A673 (cell line): ENCODE data around the gene SPAG16. TPM values are rescaled to one million over a fixed set of nuclear protein-coding genes. Genes with fewer than 3 reads are reported as not detected.

ENCODE experiments used
- BruUV-seq: library from RNA; stranded (reverse); fragments of 400-500 nt; replicated peaks from 2 replicates; lab custom pipeline; 2021; lab: Mats Ljungman, UMichigan
- CTCF ChIA-PET: fragments of 300-600 bp; sonication (Branson Sonifier 250); formaldehyde crosslinking; loops from one replicate; lab custom pipeline; 2022; ENCODE audit warnings: antibody characterized with exemption; lab: Charles Lee
- POLR2A ChIA-PET: fragments of 300-600 bp; sonication (Branson Sonifier 250); formaldehyde crosslinking; loops from one replicate; lab custom pipeline; 2022; ENCODE audit warnings: antibody characterized with exemption; ENCODE audit not compliant: low non-redundant PET; lab: Charles Lee
- DNase-seq: peaks from one replicate; pipeline ENCODE4 v3.0.0-alpha.2; 2015; ENCODE audit warnings: low spot score
- H3K27ac ChIP-seq: fragments of 200-600 bp; sonication (generic); 2 replicates; pipeline ENCODE4 v1.5.1; 2016; ENCODE audit warnings: mixed run types, low read depth, mild to moderate bottlenecking, mixed read lengths, antibody characterized with exemption, low read length; ENCODE audit not compliant: poor library complexity, severe bottlenecking
- H3K27me3 ChIP-seq: fragments of 200-600 bp; sonication (generic); replicated peaks from 2 replicates; pipeline ENCODE4 v1.6.1; 2017; ENCODE audit warnings: mixed run types, low read depth, mild to moderate bottlenecking, mixed read lengths, antibody characterized with exemption, low read length; ENCODE audit not compliant: insufficient read depth, poor library complexity
- H3K36me3 ChIP-seq: fragments of 200-600 bp; sonication (generic); 2 replicates; pipeline ENCODE4 v1.6.1; 2016; ENCODE audit warnings: mixed run types, mild to moderate bottlenecking, mixed read lengths, antibody characterized with exemption, low read length; ENCODE audit not compliant: insufficient read depth, poor library complexity, severe bottlenecking
- H3K4me1 ChIP-seq: fragments of 200-600 bp; sonication (generic); 2 replicates; pipeline ENCODE4 v1.6.1; 2017; ENCODE audit warnings: mixed run types, mild to moderate bottlenecking, mixed read lengths, antibody characterized with exemption, low read length; ENCODE audit not compliant: insufficient read depth, poor library complexity, severe bottlenecking
- H3K4me3 ChIP-seq: fragments of 200-600 bp; sonication (generic); 2 replicates; pipeline ENCODE4 v1.5.1; 2016; ENCODE audit warnings: low read depth, mixed run types, mild to moderate bottlenecking, mixed read lengths, low read length; ENCODE audit not compliant: poor library complexity, severe bottlenecking
- H3K9me3 ChIP-seq: fragments of 200-600 bp; sonication (generic); 2 replicates; pipeline ENCODE4 v1.6.1; 2016; ENCODE audit warnings: mixed run types, low read depth, mild to moderate bottlenecking, mixed read lengths, antibody characterized with exemption, low read length; ENCODE audit not compliant: poor library complexity, severe bottlenecking
- EZH2 ChIP-seq: fragments of 200-600 bp; sonication (generic); IDR thresholded peaks from 2 replicates; pipeline ENCODE4 v1.6.1; 2017; ENCODE audit warnings: borderline replicate concordance, low read depth, mild to moderate bottlenecking, mixed read lengths, antibody characterized with exemption, low read length; ENCODE audit not compliant: poor library complexity, severe bottlenecking
- intact Hi-C: fragments of 100-400 bp; cut with micrococcal nuclease; formaldehyde crosslinking; loops from one replicate; pipeline ENCODE4 v1.10.0; 2022; ENCODE audit not compliant: unreplicated experiment
- total RNA-seq: library from RNA; stranded (reverse); gene quantifications from 2 replicates; pipeline ENCODE4 v1.2.3, GENCODE V29; 2021
- TF ChIP-seq, protein P1 (sequence below): fragments of 300-800, 200-600 bp; sonication (generic); conservative IDR thresholded peaks from 2 replicates; pipeline ENCODE4 v1.5.1; 2017; ENCODE audit warnings: low read depth, mild to moderate bottlenecking, antibody characterized with exemption, low read length, moderate library complexity, mixed read lengths

Gene SPAG16
- total RNA-seq, 1 experiment from 2014 or later = 13.1 TPM

DNA sequence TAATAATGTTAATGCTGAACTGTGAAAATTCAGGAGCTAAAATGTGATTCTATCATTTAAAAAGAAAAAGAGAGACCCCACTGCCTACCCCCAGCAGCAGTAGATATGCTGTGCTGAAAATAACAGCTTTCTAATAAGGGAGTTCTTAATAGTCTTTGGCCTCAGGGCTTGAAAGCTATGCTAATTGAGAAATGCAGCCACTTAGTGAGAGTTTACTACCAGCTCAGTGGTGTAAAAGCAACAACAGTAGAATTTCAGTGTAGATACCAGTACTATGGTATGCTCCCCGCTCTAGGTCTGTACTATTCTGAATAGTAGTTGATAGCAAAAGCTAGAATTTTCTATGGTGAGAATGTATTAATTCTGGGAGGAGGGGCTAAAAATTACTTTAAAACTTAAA lies 823.5 kb downstream of the SPAG16 start:
- H3K9me3 ChIP-seq = no peaks in the 10 kb centered on the region
- ChIA-PET POLR2A (no interaction called here), CTCF (no interaction called here)
- no peaks in the 10 kb centered on the region for H3K27me3 ChIP-seq
- H3K36me3 ChIP-seq = no peaks in the 10 kb centered on the region
- H3K27ac ChIP-seq = no peak overlapping the region
- no peaks in the 10 kb centered on the region for H3K4me1 ChIP-seq
- intact Hi-C loops = no loop called here
- no peak for DNase-seq
- TF ChIP-seq, protein P1, sequence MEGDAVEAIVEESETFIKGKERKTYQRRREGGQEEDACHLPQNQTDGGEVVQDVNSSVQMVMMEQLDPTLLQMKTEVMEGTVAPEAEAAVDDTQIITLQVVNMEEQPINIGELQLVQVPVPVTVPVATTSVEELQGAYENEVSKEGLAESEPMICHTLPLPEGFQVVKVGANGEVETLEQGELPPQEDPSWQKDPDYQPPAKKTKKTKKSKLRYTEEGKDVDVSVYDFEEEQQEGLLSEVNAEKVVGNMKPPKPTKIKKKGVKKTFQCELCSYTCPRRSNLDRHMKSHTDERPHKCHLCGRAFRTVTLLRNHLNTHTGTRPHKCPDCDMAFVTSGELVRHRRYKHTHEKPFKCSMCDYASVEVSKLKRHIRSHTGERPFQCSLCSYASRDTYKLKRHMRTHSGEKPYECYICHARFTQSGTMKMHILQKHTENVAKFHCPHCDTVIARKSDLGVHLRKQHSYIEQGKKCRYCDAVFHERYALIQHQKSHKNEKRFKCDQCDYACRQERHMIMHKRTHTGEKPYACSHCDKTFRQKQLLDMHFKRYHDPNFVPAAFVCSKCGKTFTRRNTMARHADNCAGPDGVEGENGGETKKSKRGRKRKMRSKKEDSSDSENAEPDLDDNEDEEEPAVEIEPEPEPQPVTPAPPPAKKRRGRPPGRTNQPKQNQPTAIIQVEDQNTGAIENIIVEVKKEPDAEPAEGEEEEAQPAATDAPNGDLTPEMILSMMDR = no peak
- TF ChIP-seq EZH2 = no peak
- BruUV-seq = no TSS peak
- no peak overlapping the region for H3K4me3 ChIP-seq

DNA sequence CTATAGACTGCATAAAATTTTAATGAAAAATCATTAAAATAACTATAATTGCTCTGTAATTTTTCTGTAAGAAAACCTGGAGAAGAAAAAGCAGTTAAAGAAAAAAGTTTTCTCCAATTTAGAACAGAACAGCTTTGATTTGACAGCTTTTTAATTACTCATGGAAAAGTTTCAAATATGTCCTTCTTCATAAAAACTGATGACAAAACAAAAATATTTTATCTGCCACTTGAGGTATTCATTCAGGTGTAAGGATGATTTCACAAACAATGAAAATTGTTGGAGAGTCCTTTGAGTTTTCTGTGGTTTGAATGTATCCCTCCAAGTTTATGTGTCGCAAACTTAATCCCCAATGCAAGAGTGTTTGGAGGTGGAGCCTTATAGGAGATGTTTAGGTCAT lies 824.3 kb downstream of the SPAG16 start:
- no TSS peak for BruUV-seq

DNA sequence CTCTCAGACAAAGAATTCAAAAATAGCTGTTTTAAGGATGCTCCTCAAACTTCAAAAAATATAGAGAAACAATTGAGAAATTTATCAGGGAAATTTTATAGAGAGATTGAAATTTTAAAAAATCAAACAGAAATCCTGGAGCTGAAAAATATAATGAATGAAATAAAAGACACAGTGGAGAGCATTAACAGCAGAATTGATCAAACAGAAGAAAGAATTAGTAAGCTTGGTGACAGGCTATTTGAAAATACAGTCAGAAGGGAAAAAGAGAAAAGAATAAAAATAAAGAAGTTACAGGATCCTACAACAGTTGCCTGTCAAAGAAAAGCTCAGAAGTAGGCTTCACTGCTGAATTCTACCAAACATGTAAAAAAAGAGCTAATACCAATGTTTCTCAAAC lies 832.8 kb downstream of the SPAG16 start:
- ChIA-PET POLR2A (no interaction called here), CTCF (no interaction called here)
- no TSS peak for BruUV-seq
- no peak overlapping the region for H3K4me3 ChIP-seq
- intact Hi-C loops = no loop called here
- H3K27me3 ChIP-seq = no peaks in the 10 kb centered on the region
- no peaks in the 10 kb centered on the region for H3K4me1 ChIP-seq
- H3K27ac ChIP-seq = no peak overlapping the region
- TF ChIP-seq EZH2 = no peak
- TF ChIP-seq, protein P1 = no peak
- H3K36me3 ChIP-seq = no peaks in the 10 kb centered on the region
- no peak for DNase-seq
- peaks cover 7% of the 10 kb centered on the region for H3K9me3 ChIP-seq

More for the DNA sequence above, 824.3 kb downstream of the SPAG16 start:
- DNase-seq = no peak
- POLR2A ChIA-PET = no interaction called here
- Histone ChIP-seq H3K27me3 (no peaks in the 10 kb centered on the region), H3K4me1 (no peaks in the 10 kb centered on the region), H3K27ac (no peak overlapping the region), H3K9me3 (no peaks in the 10 kb centered on the region), H3K36me3 (no peaks in the 10 kb centered on the region), H3K4me3 (no peak overlapping the region)
- intact Hi-C loops = no loop called here
- CTCF ChIA-PET = no interaction called here
- no peak for TF ChIP-seq EZH2
- TF ChIP-seq, protein P1 = no peak
